NCI-H748 (cell line): ENCODE measurements around the gene TESPA1.

Experiments used
- DNase-seq: peaks from one replicate; lab custom pipeline; 2025; ENCODE audit not compliant: unreplicated experiment; lab: John Stamatoyannopoulos, UW

Gene TESPA1, protein sequence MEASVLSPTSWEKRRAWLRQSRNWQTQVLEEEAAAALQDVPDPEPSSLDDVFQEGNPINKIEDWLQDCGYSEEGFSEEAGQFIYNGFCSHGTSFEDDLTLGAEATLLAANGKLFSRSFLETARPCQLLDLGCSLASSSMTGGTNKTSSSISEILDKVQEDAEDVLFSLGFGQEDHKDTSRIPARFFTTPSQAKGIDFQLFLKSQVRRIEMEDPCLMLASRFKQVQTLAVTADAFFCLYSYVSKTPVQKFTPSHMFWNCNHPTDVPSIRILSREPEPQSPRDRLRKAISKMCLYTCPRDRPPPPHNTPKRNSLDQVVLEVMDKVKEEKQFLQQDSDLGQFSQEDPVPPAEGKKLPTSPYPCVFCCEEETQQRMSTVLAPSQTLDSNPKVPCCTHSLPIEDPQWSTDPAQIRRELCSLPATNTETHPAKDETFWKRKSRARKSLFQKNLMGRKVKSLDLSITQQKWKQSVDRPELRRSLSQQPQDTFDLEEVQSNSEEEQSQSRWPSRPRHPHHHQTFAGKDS

DNA sequence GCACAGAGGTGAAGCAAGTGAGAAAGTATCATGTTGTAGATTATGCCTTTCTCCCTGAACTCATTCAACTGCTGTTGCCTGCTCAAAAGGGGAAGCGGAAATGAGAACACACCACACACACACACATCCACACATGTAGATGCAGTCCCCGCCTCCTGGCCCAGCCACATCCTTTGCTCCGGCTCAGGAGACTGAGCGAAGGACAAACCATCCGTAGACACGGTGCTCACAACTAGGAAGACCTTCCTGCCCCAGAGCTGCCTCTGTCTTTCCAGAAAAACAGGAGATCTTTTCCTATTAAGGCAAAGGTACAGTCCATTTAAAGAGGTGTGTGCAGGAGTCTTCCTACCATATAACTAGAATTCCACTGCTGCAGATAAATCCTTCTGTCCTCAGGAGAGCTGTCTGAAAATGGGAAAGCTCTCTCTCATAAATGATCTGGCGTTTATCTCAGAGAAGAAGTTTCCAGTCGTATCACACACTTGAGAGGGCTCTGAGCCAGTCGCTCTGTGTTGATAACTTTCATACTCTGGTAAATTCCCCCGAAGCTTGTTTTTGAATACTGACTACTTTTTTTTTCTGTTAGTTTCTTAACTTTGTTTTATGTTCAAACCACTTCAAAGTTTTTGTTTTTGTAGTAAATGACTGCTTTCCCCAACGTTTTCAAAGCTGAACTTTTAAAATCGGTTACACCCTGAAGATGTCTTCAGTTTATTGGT is at the start of gene TESPA1:
TSS of gene TESPA1 (minus strand) at position 105 of the 719 bp plus-strand sequence. CDS start 10,200 bp downstream, outside the sequence.
- DNase-seq = no peak

DNA sequence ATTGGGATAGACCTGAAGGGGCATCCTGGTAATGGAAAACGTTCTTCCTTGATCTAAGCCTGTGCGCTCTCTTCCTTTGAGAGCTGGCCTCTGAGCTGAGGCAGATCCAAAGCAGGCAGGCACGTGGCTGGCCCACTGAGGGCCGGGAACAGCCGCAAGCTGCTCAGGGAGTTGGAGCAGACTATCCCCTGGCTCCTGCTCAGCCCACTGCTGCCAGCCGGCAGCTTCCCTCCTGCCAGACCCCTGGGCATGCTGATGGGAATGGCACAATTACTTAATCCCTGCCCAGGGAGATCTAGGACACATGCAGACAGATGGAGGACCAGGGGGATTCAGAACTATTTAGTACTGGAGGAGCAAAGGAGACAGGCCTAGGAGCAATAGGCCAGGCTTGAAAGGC is 49.7 kb upstream of the TESPA1 start:
- DNase-seq = no peak

DNA sequence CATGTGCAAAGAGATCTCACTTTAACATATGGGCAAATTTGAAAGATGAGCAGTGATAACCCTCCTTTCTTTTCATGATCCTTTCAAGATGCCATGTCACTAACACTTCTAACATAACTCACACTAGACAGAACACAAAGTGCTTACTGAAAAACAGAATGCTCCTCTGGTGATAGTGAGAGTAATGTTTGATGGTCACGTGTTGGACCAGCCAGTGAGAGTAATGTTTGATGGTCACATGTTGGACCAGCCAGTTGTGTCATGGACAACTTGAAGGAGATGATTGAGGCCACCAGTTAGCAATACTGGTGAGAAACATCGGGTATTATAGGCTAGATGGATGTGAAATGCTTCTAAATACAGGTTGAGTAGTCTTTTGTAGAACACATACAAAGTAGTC is 40.9 kb upstream of the TESPA1 start:
- no peak for DNase-seq

DNA sequence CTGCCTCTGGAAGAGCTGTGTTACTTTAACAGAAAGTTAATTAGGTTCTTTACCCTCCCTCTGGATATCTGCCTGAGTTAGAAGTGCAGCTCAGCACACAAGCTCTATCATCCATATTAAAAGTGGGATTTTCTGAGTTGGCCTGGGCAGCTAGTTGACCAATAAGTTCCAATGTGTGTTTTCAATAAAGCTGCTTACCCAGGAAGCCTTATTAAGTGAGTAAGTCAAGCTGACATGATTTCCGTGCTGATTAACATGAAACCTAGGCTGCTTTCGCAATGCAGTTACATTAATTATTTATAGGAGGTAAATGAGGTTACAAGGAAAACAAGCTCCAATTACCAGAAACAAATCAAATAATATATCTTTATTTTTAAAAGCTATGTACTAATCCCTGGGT is 40.0 kb upstream of the TESPA1 start:
- peak; percentile 37 for DNase-seq

DNA sequence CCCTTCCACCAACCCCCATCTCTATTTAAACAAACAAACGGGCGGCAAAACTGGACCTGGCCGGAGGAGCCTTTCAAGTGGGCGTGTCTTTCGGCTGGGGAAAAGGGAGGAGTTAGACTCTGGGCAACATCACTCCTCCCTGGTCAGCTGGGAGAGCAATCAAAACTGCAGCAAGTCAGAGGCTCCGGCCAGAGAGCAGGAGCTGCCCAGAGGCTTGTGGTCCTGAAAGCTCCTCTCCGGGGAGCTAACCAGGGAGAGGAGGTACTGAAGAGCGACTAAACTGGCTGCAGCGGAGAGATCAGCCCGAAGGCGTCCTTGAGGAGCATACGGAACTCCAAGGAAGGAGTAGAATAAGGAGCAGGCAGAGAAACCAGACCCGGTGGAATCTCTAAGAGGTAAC is 35.2 kb upstream of the TESPA1 start, which contains the start of gene NEUROD4:
TSS of gene NEUROD4 (plus strand) at position 191 of the 400 bp plus-strand sequence. CDS start 6,466 bp downstream, outside the sequence.
- peak; percentile 84 for DNase-seq

DNA sequence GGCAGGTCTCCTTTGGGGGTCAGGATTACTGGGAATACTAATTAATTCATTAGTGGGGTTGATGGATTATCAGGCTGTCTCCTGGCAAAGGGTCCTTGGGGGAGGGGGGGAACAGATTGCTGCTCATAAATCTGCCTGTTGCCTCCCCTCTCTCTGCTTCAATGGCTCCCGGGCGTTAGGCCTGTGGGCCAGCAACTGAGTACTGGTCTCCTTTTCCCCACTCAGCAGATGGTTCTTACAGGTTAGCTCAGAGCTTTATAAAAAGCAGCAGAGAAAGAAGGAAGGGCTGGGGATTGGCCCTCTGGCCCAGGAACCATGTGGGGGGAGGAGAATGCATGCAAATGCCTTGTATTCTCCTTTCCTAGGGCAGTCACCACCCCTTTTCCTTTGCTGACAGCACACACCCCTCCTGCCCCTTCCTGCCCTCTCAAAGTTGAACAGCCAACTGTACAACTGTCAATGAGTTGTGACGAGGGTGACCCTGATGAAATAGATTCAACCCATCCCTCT is 32.9 kb upstream of the TESPA1 start:
- no peak for DNase-seq

DNA sequence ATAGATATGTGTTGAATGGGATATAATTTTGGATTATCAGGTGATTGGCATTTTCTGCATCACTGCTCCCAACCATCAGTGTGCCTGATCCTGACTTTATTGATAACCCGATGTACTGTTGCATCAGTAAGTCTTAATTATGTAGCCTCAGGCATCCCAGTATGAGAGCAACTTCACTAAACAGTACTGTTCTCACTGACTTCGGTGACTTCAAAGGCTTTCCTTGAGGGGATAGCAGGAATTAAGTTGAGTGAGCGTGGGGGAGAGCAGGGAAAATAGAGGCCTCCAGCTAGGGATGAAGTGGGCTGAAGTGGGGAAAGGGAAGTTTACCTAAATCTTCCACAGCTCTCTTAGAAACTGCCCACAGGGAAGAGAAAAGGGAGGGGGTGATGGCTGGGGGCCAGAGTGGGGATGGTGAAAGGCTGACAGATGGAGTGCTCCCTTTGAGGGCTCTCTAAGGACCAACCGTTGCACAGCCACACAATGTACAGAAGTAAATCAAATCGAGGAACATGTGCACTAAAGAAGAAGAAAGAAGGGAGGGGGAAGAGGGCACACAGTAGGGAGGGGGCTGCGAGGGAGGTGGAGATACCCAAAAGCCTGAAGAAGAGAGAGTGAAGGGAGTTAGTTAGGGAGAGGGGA is 24.5 kb upstream of the TESPA1 start:
- no peak for DNase-seq

DNA sequence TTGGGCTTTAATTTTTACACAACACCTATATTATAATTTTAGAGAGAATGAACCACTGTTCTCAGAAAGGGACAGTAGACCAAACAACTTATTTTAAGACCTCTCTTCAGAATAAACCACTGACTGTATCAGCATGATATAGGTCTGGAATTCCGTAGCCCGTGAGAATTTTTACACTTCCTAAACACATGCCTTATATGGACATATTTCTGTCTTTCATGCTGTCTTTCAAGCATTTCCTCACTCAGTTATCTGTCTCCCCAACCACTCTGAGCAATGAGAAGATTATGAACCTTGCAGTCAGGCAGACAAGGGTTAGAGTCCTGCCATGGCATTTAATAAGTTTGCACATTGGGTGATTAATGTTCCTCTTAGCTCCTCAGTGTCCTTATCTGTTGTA is 17.8 kb upstream of the TESPA1 start:
- DNase-seq = no peak

DNA sequence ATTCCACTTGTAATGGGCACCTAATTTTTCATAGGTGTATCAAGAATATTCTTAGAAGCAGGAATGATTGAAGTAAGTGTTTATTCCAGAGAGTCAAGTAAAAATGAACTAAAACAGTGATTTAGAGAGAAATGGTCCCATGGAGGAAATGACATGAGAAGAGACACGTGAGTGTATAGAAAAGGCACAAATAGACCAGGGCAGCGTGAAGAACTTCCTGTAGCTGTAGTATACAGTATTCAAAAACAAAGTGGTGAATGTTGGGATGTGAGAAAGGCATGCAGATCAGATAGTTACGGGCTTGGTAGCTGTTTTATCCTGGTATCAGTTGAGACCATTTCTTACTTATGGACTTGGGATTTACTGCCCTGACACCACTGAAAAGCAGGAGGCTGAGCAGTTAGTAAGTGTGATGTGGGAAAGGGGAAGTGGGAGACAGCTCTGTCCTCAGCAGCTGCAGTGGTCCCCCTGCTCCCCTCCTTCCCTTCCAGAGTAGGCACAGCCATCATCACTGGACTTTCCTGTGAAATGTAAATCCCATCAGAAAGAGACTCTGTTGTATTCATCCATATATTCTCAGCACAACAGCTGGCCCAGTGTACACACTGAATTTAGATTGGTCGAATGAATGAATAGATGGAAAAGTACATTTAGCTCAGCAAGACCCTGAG is 16.8 kb upstream of the TESPA1 start:
- DNase-seq = no peak

DNA sequence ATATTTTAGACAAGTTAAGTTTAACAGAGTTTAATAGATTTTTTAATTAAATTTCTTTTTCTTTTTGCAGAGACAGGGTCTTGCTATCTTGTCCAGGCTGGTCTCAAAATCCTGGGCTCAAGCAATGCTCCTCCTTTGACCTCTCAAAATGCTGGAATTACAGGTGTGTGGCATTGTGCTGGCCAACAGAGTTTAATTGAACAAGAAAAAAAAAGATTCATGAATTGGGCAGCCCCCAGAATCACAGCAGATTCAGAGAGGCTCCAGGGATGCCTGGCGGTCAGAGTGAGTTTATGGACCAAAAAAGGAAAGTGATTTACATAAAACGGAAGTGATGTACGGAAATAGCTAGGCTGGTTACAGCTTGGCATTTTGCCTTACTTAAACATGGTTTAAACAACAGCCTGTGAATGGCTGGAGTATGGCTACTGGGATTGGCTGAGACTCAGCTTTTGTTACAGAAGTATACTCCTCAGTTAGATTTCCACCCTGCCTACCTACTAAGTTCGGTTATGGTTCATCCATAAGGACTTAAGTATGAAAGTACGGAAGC is 14.5 kb upstream of the TESPA1 start:
- DNase-seq = peak; percentile 25

DNA sequence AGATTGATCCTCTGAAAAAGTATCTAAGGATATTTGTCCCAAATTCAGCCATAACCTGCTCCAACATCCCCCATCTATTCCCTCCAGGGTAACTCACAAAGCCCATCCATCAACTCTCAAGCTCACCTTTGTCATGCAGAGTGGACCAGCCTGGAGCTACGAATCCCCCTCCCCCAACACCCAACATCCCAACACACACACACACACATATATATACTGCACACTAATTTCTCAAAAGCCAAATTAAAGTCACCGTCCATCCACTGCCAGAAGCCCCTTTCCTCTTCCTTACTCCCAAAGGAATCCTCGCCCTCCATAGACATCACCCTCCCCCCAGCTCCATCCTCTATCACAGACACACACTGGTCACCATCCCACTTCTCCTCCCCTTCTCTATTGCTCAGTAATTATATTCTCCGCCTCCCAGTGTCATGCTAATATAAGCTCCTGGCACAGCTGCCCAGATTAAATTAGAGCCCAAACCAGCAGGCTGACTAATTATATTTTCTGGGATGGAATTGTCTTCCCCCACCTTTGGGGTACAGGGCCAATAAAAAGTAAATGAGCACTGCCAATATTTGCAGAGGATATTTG is 13.5 kb upstream of the TESPA1 start:
- DNase-seq = peak; percentile 83

DNA sequence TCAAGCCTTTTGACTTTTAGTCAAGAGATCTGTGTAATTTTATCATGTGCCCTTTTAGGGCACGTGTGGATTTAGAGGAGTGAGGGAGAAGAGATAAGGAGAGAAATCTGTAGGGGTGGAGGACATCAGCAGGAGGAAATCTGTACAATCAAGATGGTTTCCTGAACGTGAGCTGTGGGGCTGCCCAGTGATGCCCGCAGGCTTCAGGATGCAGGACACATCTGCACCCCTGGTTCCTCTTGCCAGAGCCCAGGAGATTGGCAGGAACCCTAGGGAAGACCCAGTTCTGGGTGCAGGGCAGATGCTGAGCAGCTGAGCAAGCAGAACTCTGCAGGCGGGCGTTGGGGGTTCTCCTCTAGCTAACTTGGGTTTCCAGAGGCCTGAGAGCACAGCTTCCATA is 11.6 kb upstream of the TESPA1 start:
- no peak for DNase-seq

DNA sequence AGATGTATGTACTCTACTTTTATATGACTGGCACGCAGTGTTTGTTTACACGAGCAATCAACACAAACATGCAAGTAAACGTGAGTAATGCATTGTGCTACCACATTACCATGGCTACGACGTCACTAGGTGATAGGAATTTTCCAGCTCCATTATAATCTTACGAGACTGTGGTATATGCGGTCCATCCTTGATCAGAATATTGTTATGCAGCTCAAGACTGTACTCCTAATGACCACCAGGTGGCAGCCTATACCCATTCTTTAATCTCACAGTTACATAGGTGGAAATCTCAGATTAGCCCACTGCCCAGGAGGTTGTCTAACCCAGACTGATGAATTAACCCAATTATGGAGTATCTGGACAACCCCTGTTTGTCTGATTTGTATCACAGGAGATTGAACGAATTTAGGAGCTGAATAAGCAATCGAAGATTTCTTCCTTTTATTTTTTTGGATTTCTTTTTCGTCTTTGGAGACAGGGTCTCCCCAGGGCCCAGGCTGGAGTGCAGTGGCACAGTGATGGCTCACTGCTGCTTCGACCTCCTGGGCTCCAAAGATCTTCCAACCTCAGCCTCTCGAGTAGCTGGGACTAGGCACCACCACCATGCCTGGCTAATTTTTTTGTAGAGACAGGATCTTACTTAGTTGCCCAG is 8.7 kb upstream of the TESPA1 start:
- peak; percentile 80 for DNase-seq

DNA sequence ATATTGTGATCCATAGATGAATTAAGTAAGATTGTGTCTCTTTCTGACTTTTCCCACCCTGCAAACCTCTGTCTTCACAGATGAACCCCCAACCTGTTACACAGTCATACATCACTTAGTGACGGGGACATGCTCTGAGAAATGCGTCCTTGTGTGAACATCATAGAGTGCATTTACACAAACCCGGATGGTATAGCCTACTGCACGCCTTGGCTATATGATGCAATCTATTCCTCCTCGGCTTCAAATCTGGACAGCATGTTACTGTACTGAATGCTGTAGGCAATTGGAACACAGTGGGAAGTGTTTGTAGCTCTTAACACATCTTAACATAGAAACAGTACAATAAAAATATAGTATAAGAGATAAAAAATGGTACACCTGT is 7.4 kb upstream of the TESPA1 start:
- no peak for DNase-seq

DNA sequence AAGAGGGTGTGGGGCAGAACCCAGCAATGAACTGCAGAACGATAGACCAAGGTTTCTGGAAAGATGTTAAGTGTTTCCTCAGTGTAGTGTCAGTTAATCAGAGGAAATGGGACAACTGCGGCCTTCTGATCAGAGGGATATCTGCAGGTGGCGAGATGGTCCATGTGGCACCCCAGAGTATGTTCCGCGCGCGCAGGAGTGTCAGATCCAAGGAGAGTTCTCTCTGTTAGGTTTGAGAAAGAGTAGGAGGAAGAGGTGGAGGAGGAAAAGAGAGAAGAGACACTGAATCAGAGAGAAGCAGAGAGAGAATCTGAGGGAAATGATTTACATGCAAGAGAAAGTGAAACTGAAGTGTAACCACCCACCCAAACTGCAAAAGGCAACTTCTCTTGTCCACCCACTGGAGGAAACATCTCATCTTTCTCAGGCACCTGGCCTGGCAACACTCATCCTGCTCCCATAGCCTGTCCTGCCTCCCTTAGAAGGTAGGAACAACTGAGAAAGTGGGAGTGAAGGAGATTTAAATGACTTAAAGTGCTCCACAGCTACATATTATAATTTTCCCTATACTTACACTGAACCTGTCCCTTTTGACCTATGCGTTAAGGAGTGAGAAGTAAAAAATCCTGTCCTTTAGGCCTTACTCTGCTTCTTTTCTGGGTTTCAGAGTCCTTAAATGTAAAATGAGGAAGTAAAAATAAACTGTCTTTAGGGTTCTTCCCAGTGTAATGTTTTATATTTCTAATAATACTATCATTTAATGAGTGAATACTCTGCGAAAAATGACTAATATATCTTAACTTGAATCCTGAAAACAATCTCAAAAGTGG is 6.8 kb upstream of the TESPA1 start:
- no peak for DNase-seq

DNA sequence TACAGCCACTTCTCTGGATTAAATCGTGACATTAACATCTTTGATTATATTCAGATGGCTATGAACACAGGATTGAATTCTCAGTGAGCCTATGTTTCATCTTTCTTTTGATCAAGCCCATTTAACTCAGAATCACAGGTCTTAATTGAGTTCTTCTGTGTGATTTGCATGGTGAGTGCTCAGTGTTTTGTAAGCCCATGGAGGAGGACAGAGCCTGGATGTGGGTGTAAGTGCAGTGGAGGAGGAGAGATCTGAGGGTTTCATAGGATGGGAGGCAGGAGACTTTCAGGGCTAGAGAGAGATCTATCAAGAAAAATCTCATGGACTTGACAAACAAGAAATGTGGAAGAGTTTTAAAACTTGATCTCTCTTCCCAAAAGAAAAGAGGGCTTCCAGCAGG is 5.3 kb upstream of the TESPA1 start:
- DNase-seq = no peak

DNA sequence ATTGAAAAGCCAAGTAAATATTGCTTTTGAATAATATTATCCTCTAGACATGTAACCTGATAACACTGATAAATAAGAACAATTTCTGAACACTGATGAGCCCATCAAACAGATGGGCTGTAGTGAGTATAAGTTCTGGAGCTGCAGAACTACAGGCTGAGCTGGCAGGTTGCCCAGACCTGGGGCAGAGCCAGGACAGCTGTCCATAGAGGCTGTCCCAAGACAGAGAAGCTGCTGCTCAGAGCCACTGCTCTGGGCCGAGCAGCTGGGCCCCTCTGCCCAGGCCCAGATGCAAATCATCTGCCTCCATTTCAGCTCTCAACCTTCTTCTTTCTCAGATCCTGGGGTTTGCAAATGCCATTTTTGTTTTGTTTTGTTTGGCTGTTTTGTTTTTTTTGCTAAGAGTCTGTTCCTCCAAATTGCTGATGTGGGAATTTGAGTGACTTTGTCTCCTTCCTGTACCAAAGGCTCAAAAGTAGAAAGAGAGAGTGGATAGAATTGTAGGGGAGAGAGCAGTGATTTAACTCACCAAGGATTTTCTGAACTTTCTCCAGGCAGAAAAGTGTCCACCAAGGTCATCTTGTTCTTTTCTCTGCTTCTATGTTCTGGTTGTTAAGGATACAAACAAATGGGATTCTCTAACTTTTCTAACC is 4.0 kb upstream of the TESPA1 start:
- peak; percentile 77 for DNase-seq

DNA sequence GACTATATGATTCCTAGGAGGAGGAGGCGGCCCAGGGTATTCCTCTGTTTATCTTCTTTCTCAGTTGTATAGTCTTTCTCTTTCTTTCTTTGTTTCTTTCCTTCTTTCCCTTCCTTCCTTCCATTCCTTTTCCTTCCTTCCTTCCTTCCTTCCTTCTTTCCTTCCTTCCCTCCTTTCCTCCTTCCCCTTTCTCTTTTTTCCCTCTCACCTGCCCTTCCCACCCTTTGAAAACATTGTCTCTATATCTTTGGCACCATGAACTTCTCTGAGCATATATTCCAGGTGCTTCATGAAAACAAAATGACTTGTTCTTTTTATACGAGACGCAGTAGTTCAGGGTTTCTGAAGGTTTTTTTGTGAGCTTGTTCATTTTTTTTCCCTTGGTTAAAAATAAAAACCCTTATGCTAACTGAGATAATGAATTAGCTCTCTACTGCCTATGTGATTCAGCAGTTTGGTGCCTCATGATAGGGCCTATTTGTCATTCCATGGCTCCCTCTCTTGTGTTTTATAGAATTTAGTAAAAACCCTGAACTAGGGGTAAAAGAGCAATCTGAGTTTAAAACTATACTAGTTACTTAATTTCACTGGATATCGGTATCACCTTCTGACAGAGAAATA is 3.2 kb upstream of the TESPA1 start:
- DNase-seq = no peak
